HS-27A (cell line): ENCODE data around the gene BCO1.
"Not testable (repeated sequence)": the region's sequence is repeated elsewhere in the genome, so short reads cannot be mapped to it uniquely, and the experiment has no call there.

Experiments used
- DNase-seq: peaks from one replicate; pipeline ENCODE4 v3.0.0-alpha.2; 2012; ENCODE audit warnings: low read depth, missing footprints

The BCO1 gene

GRCh38 chr16:81238296-81239011 lies at the start of gene BCO1:
Gene BCO1 (plus strand): TSS chr16:81238689. CDS start chr16:81238909, 220 bp downstream.
- no peak for DNase-seq

DNA sequence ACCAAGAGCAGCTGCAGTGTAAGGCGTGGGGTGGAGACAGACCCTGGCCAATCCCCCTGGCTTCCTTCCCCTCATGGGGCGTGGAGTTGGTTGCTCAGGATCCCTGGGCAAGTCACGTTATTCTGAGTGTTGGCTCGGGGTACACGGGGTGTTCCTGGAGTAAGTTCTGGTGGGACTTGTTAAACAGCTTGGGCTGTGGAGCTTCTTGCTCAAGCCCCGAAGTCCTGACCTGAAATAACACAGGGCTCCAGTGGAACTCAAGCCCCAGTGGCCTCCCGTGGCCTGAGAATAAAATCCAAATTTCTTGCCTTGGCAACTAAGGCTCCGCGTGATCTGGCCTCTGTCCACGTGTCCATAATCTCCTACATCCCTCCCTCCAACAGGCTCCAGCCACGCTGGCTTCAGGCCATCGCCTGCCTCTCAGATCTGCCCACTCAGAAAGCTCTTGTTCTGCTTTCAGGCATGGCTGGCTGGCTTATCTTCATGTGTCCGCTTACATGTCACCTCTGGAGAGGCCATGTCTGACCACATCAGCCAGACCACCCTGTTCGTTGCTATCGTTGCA lies 49.3 kb upstream of the BCO1 start:
- no peak for DNase-seq

DNA sequence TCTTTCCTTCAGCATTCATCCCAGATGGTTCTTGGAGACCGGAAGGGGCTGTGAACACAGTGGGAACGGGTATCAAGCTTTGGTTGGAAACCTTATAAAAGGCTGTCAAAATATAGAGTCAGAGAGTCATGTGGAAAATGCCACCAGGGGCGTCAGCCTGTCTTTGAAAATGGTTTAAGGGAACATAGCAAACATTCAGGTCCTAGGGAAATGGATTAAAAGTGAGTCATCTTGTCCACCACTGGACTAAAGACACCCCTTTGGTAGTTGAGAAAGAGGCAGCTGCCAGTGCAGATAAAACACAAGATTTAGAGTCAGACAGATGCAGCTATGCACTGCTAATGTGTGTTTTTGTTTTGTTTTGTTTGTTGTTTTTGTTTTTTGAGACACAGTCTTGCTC lies 47.8 kb upstream of the BCO1 start:
- no peak for DNase-seq

GRCh38 chr16:81195885-81196534 lies 42.5 kb upstream of the BCO1 start:
- no peak for DNase-seq

DNA sequence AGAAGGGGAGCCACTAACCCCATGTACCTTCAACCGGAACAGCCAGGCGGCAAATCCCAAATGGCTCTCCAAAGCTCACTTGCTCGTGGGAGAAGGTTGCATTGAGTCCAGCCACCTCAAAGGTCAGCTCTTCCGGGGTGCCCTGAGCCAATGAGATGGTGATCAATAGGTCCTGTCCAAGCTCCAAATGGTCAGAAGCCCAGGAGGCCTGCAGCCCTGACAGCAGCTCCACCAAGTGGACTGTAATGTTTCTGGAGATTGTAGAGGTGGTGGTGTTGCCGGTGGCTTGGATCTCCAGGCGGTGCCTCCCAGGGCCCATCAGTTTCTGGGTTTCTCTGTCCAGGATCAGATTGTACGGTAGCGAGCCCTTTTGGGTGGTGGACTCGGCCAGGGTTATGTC lies 39.9 kb upstream of the BCO1 start:
- DNase-seq = no peak

GRCh38 chr16:81201267-81201666 lies 37.2 kb upstream of the BCO1 start:
- DNase-seq = no peak

GRCh38 chr16:81204798-81205680 lies 33.5 kb upstream of the BCO1 start:
- DNase-seq = no peak

- no peak for DNase-seq
Measured at GRCh38 chr16:81207076-81207475, 31.4 kb upstream of the BCO1 start.

DNA sequence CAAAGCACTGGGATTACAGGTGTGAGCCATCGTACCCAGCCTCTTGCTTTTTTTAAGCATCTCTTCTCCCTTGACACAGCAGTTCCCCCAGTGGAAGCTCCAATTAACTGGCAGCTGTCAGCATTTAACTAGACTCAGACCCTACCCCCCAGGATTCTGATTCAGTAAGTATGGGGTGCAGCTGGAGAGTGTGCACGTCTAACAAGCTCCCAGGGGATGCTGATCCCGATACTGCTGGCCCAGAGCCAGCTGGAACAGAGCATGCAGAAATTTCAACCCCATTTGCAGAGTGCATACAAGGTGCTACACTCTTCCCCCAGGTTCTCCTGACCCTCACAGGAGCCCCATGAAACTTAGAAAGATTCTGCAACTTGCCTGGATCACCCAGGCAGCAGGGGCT lies 27.7 kb upstream of the BCO1 start:
- DNase-seq = no peak

- DNase-seq = no peak
Measured at GRCh38 chr16:81212830-81213465, 25.5 kb upstream of the BCO1 start.

- no peak for DNase-seq
Measured at GRCh38 chr16:81214745-81215166, 23.7 kb upstream of the BCO1 start.

DNA sequence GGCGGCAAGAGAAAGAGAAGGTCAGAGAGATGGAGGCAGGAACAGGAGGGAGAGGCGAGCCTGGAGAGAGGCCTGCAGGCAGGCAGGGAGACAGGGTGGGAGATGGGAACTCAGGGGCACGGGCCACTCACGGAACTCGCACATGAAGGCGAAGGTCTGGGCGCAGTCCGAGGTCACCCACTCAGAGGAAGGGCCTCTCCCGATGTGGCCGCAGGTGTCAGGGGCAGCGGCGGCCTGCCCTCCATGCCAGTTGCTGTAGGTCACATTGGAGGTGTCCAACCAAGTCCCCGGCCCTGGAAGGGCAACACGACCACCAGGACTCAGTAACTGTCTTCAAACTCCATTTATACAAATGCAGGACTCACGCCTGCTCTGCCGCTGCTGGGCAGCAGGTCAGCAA lies 22.4 kb upstream of the BCO1 start:
- no peak for DNase-seq

- DNase-seq = no peak
Measured at GRCh38 chr16:81216706-81217105, 21.8 kb upstream of the BCO1 start.

- DNase-seq = no peak
Measured at GRCh38 chr16:81219151-81219550, 19.3 kb upstream of the BCO1 start.

DNA sequence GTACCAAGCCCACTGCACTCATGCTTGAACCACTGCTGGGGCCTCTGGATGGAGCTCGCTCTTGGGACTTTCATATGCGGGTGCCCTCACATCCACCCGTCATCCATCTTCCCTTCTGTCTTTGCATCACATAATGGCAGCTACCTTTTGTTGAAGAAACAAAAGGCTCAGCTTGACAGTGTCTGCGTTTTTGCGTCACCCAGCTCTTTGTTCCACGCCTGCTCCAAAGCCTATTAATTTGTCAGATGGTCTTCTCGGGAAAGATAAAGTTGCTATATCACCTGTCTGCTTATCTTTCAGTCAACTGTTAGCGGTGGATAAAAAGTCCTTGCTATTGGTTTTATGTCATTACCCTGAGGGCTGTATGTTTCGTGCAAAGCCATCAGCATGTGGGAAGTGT lies 18.1 kb upstream of the BCO1 start:
- no peak for DNase-seq

GRCh38 chr16:81221731-81222130 lies 16.8 kb upstream of the BCO1 start:
- DNase-seq = no peak

DNA sequence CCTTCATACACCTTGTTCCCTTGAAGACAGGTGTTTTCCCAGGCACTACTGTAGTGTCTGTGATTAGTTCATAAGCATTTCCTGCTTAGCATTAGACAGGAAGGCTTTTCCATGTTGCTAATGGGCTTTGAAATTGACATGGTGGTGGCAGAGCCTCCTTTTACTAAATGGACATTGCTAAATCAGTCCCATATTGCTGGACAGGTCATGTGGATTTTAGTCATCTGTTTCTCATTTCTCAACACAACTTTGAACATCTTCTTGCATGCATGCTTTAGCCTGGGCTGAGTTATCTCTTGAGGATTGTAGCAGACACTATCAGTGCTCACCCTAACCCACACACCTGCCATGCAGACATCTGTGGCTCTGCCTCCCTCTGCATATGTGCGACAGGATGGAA lies 13.7 kb upstream of the BCO1 start:
- DNase-seq = no peak

DNA sequence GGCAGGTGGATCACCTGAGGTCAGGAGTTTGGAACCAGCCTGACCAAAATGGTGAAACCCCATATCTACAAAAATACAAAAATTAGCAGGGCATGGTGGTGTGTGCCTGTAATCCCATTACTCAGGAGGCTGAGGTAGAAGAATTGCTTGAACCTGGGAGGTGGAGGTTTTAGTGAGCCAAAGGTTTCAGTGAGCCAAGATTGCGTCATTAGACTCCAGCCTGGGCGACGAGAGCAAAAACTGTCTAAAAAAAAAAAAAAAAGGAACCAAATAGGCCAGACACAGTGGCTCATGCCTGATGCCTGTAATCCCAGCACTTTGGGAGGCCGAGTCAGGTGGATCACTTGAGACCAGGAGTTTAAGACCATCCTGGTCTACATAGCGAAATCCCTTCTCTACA lies 12.8 kb upstream of the BCO1 start:
- DNase-seq = not testable (repeated sequence)

- no peak for DNase-seq
Measured at GRCh38 chr16:81227785-81228184, 10.7 kb upstream of the BCO1 start.

GRCh38 chr16:81229811-81230210 lies 8.7 kb upstream of the BCO1 start:
- no peak for DNase-seq

GRCh38 chr16:81231014-81231413 lies 7.5 kb upstream of the BCO1 start:
- DNase-seq = no peak

DNA sequence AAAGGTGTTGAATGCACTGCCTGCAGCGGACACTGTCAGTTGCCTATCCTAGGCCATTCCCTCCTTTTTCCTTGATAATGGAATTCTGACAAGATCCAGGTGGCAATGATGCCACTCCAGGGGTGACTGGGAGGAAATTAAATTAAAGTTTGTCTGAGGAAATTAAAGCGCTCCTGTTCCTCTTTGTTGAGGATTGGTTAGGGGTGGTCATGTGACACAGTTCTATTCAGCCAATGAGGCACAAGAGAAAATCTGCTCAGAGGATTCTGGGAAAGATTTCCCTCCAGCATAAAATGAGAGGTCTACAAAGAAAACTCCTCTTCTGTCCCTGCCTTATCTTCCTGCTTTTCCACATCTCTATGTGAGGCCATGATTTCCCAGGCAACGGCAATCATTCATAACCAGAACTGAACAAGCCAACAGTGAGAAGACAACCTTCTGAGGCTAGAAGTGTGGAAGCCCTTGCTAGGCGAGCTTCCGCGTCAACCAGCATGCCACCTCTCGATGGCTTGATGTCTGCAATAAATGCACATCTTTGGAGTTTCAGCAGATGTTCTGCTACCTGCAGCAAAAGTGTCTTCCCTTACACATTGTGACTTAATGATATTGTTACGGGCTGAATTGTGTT lies 5.6 kb upstream of the BCO1 start:
- no peak for DNase-seq
